ENCODE results near the gene GTPBP3.
A peak's percentile ranks its signal among the peaks of the same experiment; 100 is the strongest.
"Not testable (repeated sequence)": the region's sequence is repeated elsewhere in the genome, so short reads cannot be mapped to it uniquely, and the experiment has no call there.

Gene GTPBP3

GRCh38 chr19:17341845-17342244, 4.5 kb downstream of the GTPBP3 start:
- DNase-seq (ENCODE audit: low read depth) = no peak

GRCh38 chr19:17346109-17346671, 8.8 kb downstream of the GTPBP3 start:
- DNase-seq (ENCODE audit: low read depth) = peak; percentile 53

GRCh38 chr19:17347361-17347760, 10.0 kb downstream of the GTPBP3 start:
- DNase-seq (ENCODE audit: low read depth) = no peak

- no peak for DNase-seq (ENCODE audit: low read depth)
Observed at GRCh38 chr19:17347877-17348276, 10.5 kb downstream of the GTPBP3 start.

- DNase-seq (ENCODE audit: low read depth) = no peak
Observed at GRCh38 chr19:17348700-17349099, 11.3 kb downstream of the GTPBP3 start.

- DNase-seq (ENCODE audit: low read depth) = no peak
Observed at GRCh38 chr19:17351815-17352435, 14.6 kb downstream of the GTPBP3 start.

- no peak for DNase-seq (ENCODE audit: low read depth)
Observed at GRCh38 chr19:17352608-17353280, 15.4 kb downstream of the GTPBP3 start.

GRCh38 chr19:17353386-17353785, 16.0 kb downstream of the GTPBP3 start:
- DNase-seq (ENCODE audit: low read depth) = no peak

GRCh38 chr19:17357078-17357666, 19.8 kb downstream of the GTPBP3 start:
- no peak for DNase-seq (ENCODE audit: low read depth)

- no peak for DNase-seq (ENCODE audit: low read depth)
Observed at GRCh38 chr19:17357724-17358123, 20.4 kb downstream of the GTPBP3 start.

- no peak for DNase-seq (ENCODE audit: low read depth)
Observed at GRCh38 chr19:17358395-17358794, 21.0 kb downstream of the GTPBP3 start.

GRCh38 chr19:17359905-17360800, 22.8 kb downstream of the GTPBP3 start:
- no peak for DNase-seq (ENCODE audit: low read depth)

- DNase-seq (ENCODE audit: low read depth) = not testable (repeated sequence)
Observed at GRCh38 chr19:17363852-17364605, 26.7 kb downstream of the GTPBP3 start.

GRCh38 chr19:17365361-17365760, 28.0 kb downstream of the GTPBP3 start:
- no peak for DNase-seq (ENCODE audit: low read depth)

- no peak for DNase-seq (ENCODE audit: low read depth)
Observed at GRCh38 chr19:17370026-17370587, 32.8 kb downstream of the GTPBP3 start.

GRCh38 chr19:17376935-17377600, 39.7 kb downstream of the GTPBP3 start, which contains the start of gene PLVAP:
Gene PLVAP (minus strand): TSS chr19:17377342. CDS start chr19:17377288, 54 bp downstream.
- DNase-seq (ENCODE audit: low read depth) = no peak

GRCh38 chr19:17378271-17378670, 40.9 kb downstream of the GTPBP3 start:
- DNase-seq (ENCODE audit: low read depth) = no peak

- DNase-seq (ENCODE audit: low read depth) = no peak
Observed at GRCh38 chr19:17379221-17379631, 41.9 kb downstream of the GTPBP3 start.

GRCh38 chr19:17380426-17381138, 43.2 kb downstream of the GTPBP3 start:
- DNase-seq (ENCODE audit: low read depth) = no peak
